GM20000 (cell line): ENCODE measurements around the gene PARS2.

Experiments
- DNase-seq: peaks from one replicate; pipeline ENCODE4 v3.0.0; 2012; ENCODE audit warnings: low spot score
- TF ChIP-seq, protein P1 (sequence below): IDR thresholded peaks from 2 replicates; pipeline ENCODE4 v1.5.1; 2012; ENCODE audit warnings: mild to moderate bottlenecking, control low read depth; ENCODE audit errors: extremely low read depth, missing control alignments

PARS2 gene

GRCh38 chr1:54798206-54798605 lies 33.9 kb upstream of the PARS2 start:
- no peak for DNase-seq
- TF ChIP-seq, protein P1, sequence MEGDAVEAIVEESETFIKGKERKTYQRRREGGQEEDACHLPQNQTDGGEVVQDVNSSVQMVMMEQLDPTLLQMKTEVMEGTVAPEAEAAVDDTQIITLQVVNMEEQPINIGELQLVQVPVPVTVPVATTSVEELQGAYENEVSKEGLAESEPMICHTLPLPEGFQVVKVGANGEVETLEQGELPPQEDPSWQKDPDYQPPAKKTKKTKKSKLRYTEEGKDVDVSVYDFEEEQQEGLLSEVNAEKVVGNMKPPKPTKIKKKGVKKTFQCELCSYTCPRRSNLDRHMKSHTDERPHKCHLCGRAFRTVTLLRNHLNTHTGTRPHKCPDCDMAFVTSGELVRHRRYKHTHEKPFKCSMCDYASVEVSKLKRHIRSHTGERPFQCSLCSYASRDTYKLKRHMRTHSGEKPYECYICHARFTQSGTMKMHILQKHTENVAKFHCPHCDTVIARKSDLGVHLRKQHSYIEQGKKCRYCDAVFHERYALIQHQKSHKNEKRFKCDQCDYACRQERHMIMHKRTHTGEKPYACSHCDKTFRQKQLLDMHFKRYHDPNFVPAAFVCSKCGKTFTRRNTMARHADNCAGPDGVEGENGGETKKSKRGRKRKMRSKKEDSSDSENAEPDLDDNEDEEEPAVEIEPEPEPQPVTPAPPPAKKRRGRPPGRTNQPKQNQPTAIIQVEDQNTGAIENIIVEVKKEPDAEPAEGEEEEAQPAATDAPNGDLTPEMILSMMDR = no peak

- no peak for DNase-seq
- TF ChIP-seq, protein P1 = no peak
Observed at GRCh38 chr1:54796902-54797301, 32.6 kb upstream of the PARS2 start.

DNA sequence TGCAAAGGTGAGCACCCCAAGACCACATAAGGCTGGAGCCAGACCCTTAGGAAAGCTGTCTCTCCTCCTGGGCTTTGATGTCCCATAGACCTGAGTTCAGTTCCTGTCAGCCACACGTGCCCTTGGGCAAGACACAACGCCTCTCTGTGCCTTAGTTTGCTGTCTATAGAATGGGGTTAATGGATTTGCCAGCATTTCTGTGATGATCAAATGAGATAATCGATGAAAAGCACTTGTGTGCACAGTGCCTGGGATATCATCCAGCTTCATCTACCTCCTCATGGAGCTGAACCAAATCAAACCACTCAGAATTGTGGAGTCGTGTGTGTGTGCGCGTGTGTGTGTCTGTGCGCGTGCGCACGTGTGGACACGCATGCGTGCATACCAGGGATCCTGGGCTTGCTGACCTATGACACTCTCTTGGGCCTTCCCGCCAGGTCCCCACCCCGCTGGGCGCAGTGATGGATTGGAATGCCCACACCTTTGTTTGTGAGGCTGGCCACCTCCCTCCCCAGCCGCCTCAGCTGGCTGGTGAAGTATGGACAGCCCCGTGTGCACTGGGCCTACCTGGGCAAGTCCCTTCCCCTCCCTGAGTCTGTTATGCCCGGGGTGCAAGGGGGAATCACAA lies 31.6 kb upstream of the PARS2 start:
- DNase-seq = no peak
- TF ChIP-seq, protein P1 = no peak

DNA sequence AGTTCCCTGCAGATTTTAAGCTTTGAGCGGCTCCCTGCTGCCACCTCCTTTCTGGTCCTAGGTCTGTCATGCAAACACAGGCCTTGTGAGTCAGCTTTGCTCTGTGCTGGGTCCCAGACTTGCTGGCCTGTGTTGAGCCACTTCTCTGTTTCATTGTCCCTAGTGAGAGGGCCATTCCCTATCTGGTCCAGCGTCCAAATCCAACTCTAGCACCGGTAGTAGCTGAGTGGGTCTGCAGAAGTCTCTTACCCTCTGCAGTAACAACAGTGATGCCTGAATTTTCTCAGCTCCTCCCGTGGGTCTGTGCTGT lies 31.0 kb upstream of the PARS2 start:
- no peak for DNase-seq
- TF ChIP-seq, protein P1 = no peak

DNA sequence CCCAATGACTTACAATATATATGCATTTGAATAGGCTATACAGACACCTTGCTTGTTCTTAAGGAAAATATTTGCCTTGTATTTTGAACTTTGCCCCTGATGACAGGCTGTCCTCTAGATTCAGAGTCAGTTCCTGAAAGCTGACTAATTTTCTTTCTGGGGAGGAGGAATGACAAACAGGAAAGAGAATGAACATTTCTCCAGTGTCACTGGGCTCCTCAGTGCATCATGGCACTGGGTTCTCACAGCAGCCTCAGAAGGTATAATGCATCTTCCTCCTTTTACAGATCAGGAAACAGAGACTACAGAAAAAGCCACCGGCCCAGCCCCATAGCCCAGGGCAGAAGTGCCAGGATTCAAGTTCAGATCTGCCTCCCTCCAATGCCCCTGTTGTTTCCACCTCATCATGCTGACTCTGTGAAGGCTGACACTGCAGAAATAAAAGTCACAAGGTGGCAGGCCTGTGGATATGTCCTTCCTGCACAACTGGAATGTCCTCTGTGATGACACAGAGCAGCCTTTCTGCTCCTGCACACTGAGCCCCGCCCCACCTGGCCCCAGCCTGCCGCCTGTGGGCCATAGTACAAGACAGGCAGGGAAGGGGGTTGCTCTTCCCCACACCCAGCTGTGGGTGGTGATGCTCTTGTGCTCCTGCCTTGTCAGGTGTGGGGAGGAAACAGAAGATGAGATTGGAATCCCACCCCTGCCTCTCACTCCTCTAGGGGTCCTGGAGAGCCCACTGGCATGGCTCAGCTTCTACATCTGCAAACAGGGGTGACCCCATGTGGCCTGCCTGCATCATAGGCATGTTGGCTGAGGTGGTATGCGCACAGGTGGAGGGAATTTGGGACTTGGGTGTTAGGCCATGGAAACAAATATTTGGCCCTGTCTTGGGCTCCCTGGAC lies 30.4 kb upstream of the PARS2 start:
- TF ChIP-seq, protein P1 = no peak
- no peak for DNase-seq

DNA sequence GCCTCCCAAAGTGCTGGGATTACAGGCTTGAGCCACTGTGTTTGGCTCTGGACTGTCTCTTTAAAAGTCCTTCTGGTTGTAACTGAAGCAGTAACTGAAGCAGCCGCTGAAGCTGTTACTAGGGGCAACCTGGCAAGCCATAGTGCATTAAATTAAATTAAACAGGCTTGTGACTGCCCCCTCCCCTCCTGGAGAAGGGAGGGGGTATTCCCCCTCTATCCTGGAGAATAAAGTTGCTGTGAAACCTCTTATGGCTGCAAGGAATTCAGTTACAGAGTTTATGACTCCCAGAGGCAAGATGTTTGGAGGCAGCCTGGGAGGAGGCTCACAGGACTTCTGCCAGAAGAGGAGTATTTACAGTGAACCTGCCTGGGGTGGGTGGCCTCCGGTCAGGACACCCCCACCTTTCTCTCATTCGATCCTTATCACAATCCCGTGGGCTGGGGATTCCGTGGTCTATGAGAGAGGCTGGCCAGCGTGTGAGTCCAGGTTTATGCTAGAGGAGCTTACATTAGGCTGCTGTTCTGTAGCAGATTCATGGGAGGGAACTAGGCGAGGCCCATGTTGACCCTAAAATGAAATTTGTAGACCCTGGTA lies 28.5 kb upstream of the PARS2 start:
- DNase-seq = no peak
- TF ChIP-seq, protein P1 = no peak
